Stimulated activated CD8-positive, alpha-beta memory T cell treated with anti-CD3 and anti-CD28 coated beads, Interleukin-15, amount 100 ng/mL, for 48 hours (primary cell): ENCODE results near the gene APIP.

Experiments
- DNase-seq, 2 donors: peaks; one replicate each; pipeline ENCODE4 v3.0.0-alpha.2; 2020; ENCODE audit warnings: low read depth in 2 of 2

APIP gene, protein sequence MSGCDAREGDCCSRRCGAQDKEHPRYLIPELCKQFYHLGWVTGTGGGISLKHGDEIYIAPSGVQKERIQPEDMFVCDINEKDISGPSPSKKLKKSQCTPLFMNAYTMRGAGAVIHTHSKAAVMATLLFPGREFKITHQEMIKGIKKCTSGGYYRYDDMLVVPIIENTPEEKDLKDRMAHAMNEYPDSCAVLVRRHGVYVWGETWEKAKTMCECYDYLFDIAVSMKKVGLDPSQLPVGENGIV

DNA sequence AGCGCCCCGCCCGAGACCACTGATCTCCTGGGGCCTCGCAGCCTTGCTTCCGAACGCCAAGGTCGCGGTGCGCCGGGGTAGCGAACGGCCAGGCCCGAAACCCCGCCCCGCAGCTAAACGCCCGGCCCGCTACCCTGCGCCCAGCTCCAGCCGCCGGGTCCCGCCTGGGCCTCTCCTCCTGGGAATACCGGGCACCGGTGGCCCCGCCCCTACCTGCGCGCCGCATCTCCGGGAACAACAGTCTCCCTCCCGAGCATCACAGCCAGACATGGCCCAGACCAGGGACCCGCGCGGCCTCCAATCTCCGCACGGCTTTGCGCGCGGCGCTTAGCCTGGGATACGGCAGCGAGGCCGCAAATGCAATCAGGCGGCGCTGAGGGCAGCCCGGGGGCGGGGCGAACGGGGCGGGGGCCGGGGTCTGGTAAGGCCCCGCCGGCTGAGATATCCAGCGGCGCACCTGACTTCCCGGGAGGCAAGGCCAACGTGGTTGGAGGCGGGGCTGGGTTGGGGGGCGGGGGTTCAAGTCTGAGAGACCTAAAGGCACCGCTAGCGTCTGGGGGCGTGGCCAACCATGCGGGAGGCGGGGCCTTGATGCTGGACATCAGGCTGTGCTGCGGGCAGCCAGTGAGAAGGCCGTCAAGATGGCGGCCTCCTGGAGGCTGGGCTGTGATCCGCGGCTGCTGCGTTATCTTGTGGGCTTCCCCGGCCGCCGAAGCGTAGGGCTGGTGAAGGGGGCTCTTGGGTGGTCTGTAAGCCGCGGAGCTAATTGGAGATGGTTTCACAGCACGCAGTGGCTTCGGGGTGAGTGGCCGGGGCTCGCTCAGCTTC is at the start of gene APIP, which contains the start of gene PDHX:
APIP (minus strand) TSS at position 365 of the 828 bp plus-strand sequence; CDS start at position 270, 95 bp downstream.
PDHX (plus strand) TSS at position 604 of the 828 bp plus-strand sequence; CDS start at position 642, 38 bp downstream.
- peak; percentile 98 to 99 for DNase-seq

DNA sequence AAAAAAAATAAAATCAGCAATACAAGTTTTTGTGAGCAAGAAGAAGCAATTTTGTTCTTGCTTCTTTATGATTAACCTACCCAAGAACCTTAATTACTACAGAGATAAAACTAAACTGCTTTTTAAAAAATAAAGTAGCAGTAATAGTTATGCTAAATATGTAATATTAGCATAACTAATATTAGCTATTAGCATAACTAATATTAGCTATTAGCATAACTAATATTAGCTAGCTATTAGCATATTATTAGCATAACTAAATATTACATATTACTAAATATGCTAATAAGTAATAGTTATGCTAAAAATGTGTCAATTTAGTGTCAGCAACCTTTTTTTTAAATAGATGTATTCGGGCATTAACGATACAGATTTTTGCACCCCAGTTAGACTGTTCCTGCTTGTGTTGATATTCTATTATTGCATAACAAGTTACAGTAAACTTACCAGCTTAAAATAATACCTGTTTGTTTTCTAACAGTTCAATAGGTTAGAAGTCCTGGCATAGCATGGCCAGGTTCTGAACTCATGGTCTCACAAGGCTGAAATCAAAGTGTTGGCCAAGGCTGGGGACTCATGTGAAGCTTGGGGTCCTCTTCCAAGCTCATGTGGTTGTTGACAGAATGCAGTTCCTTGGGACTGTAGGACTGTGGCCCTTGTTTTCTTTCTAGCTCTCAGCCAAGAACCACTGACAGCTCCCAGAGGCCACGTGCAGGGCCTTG is 48.6 kb upstream of the APIP start:
- DNase-seq, result no peak

DNA sequence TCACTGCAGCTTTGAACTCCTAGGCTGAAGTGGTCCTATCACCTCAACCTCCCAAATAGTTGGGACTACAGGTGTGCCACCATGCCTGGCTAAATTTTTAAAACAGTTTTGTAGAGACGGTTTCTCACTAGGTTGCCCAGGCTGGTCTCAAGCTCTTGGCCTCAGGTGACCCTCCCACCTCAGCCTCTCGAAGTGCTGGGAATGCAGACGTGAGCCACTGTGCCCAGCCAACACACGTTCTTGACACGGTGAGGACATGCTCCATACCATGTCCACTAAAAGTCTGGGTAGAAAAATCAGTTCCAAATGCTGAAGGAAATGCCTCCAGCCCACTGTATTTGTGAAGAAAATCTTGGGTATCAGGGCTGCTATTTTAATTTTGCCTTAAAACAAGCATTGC is 47.2 kb upstream of the APIP start:
- DNase-seq, result no peak

DNA sequence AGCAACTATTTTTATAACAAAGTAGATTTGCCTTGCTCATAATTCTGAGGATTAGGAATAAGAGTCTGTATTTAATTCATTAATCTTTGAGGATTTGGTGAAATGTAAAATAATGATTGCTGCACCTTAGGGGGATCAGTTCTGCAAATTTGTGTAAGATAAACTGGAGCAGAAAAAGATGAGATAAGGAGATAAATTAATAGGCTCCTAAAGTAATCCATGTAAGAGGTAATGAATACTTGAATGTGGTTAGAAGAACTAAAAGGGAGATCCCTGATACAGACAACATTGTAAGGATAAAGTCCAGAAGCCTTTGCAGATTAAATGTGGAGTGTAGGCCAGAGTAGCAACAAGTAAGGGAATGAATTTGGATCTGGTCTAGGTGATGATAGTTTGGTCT is 45.9 kb upstream of the APIP start:
- DNase-seq, result no peak

DNA sequence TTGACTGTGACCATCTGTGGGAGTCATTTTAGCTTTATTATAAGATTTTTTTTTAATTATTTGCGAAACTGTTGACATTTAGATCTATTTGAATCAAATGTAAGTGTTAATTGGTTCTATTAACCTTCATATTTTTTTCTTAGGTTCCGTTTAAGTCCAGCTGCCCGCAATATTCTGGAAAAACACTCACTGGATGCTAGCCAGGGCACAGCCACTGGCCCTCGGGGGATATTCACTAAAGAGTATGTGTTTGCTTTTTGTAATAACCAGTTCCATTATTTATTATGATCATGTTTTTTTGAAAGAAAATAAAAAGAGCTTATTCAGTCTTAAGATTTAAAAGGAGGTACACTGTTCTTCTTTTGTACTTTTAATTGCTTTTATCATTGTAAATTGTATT is 44.1 kb upstream of the APIP start:
- DNase-seq, result no peak

DNA sequence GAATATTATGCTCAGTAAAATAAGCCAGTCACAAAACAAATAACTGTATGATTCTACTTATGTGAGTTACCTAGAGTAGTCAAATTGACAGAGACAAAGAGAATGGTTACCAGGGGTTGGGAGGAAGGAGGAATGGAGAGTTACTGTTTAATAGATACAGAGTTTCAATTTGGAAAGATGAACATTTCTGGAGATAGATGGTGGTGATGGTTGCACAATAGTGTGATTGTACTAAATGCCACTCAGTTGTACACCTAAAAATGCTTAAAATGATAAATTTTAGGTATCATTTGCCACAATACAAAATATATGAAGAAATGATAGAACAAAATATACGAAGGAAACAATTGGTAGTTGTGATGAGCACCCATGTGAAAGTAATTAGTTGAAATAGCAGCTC is 43.6 kb upstream of the APIP start:
- no peak for DNase-seq

DNA sequence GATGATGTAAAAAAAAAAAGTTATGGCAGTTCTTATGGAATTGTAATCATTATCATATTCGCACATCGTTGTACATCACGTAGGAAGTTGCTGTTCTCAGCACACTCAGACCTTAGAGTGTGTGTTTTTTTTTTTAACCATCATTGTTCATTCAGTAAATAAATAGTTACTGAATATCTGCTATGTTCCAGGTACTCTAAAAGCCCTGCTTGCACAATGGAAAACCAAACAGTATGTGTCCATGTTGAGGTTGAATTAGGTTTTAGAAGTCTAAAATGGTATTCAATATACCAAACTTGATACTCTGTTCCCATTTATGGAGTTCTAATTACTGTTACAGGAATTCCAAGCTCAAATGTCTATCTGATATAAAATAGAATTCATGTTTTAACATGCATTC is 41.4 kb upstream of the APIP start:
- DNase-seq, result no peak

DNA sequence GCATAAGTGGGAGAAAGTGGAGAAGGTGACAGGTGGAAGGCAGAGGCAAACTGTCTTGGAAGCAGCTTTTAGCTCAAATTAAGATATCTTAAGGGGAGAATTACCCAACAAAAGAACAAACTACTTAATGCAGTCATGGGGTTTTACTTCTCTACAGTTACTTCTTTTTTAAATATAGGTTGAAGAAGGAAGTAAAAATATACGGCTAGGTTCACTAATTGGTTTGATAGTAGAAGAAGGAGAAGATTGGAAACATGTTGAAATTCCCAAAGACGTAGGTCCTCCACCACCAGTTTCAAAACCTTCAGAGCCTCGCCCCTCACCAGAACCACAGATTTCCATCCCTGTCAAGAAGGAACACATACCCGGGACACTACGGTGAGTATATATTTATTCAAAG is 41.0 kb upstream of the APIP start:
- DNase-seq, result no peak

DNA sequence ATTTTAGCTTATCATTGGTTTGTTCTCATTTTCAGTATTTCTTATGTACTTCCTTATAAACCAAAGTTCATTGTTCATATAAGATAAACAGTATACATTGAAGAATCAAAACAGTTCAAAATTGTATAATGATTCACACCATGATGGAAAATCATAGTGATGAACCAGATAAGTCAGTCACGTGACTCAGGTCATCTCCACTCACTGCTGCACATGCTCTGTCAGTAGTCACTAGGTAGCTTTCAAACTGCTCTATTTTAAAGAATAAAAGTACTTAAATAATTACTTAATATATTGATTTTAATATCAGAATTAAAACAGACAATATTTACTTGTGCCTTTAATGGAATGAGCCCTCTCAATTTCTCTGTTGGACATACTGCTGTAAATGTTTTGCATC is 37.8 kb upstream of the APIP start:
- no peak for DNase-seq

DNA sequence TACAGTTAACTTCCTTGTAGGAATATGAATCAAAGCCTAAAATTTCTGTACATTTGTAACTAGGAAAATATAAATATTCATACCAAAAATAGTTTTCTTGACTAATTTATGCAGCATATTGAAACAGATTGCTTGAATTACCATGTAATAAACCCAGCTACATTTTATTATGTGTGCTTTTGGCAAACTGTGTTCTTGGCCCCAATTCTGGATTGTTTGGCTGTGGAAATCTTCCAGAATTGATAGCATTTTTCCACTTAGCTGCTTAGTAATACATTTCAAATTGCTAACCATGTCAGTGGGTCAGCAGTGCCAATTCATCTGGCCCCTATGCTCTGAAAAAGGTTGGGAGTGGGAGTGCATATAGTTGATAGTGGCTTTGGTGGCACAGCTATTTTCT is 32.5 kb upstream of the APIP start:
- DNase-seq, result no peak

DNA sequence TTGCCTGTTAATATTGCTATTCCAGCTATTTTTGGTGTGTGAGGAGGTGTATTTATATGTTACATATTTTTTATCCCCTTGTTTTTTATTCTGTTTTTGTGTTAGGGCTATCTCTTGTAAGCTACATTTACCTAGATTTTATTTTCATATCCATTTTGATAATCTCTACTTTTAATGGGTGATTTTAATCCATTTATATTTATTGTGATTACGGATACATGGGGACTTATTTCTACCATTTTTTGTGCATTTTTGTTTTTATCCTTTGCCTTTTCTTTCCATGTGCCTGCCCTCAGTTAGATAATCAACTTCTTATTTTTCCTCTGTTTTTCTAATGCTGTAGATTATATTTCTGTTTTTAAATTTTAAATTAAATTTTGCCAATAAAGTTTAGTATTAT is 28.5 kb upstream of the APIP start:
- no peak for DNase-seq

DNA sequence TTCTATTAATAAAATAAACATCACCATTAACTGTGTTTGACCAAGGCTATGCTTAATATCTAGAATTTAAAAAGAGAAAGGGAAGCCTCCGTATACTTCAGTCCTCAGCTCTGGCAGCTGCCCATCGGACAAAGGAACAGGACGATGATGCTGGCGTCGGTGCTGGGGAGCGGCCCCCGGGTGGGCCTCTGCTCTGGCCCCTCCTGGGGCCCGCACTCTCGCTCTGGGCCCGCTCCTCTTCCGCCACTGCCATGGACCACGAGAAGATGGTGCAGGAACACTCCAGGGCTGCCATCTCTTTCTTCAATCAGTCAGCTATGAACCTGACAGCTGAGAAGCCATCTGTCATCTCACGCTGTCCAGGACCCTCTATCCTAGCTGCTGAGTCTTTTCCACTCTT is 25.5 kb upstream of the APIP start:
- no peak for DNase-seq

DNA sequence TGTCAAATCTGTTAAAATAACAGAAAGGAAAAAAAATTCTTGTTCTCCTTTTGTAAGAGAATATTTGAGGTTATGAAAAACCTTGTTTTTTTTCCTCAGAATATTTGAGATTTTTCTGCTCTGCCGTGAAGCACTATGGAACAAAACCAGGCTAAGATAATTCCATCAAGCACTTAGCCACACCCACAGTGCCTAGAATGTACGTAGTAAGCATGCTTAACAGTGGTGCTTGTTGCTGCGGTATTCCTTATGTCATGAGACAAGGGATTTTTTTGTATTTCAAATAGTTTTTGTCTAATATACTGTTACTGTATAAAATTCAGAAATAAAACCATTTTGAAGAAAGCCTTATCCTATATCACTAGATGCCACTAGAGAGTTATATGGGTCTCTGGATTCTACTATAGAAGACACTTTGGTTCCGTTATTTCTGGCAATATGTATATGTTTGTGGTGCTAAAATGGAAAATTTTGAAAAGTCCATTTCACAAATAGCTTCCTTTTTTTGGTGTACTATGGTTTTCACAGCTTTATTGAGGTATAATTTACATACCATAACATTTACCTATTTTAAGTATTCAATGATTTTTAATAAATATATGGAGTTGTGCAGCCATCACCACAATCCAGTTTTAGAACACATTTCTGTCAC is 24.0 kb upstream of the APIP start:
- DNase-seq, result no peak

DNA sequence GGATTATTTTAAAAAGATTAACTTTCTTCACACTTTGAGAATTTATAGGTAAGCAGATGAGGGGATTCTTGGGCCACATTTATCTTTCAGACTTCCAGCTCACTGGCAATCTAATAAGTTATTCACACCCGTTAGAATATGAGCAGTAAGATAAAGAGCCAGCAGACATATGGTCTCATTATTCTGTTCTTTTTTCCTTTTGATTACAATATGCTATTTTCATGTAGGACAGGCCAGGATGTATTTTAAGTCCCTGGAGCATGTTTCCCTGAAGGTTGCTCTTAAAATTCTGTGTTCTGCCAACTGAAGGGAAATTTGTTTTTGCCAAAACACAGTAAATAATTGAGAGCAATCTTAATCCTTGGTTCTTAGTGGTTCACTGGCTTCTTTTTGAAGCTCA is 22.4 kb upstream of the APIP start:
- no peak for DNase-seq

DNA sequence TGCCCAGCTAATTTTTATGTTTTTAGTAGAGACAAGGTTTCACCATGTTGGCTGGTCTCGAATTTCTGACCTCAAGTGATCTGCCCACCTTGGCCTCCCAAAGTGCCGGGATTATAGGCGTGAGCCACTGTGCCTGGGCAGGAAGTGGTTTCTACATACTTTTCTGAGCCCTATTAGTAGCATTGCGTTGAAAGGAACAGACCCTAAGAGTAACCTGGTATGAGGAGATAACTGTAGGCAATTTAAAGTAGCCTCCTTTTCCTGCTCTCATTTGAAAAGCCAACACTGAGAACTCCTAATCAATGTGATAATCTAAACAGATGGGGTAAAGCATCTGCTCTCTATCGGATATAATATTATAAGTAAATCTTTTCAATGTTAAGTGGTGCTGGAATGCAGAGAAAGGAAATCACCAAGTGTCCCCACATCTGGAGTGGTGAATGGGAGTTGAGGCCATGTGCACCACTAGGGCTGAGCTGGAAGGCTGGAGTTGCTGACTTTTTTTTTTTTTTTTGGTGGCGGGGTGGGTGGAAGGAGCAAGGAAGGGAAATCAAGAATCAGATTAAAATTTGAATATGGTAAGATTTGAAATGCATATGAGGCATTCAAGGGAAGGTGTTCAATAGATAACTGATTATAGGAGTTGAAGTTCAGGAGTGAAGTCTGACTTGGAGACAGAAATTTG is 20.9 kb upstream of the APIP start:
- no peak for DNase-seq

DNA sequence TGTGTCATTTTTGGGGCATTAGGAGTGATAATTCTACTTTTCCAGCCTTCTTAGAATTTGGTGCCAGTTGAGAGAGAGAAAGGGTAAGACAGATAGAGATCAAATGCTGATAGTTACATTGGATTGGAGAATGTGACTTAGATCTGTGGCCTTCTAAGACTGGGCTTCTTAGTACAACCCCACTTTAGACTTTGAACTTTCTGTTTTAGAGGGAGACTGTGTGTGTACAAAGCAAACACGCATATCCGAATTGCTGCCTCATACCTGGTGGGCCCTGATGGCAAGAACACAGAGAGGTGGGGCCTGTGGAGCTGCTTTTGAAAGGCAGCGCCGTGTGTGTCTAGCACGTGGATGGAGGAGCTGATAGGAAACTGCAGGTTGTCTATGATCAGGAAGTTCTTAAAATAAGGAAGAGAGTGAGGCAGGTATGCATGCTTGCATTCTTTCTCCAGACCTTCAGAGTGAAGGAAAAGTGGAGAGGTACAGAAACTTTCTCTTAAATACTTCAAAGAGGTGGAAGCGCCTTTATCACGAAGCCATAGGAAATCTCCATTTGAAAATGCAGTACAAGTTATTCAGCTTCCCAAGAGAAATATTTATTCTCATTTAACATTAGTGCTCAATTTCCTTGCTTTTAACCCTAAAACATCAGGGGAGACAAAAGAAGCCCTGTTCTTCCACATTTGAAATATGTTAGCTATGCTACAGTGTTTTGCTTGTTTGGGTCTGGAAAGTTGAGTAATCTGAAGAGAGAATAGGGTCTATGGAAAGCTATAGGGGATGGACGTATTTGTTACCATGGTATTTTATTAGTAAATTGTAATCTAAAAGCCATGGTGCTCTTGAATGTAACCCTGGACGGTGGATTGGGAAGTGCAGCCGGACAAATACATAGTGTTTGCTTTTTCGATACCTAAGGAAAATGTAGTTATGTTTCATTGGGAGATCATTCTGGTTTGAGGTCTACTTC is 13.9 kb upstream of the APIP start:
- no peak for DNase-seq

DNA sequence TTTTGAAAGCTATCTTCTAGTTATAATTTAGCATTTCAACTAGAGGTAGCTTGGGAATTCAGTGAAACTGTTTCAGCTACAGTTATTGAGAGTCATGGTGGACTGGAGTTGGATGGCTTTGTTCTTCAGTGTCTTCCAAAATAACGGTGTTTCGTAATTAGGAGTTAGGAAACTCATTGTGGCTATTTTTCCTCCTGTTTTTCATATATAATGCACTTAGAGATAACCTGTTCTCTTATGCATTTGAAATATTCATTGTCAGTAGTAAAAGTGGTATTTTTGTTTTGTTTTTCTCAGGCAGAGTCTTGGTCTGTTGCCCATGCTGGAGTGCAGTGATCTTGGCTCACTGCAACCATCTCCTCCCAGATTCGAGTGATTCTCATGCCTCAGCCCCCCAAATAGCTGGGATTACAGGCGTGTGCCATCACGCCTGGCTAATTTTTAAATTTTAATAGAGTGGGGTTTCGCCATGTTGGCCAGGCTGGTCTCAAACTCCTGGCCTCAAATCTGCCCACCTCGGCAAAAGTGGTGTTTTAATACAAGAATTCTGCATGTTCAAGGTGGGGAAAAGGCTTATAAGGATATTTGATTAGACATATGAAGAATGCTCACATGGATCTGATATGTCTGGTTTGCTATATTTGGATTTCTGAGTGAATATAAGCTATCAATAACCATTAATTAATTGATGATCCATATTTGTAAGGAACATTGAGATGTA is 12.9 kb upstream of the APIP start:
- no peak for DNase-seq

DNA sequence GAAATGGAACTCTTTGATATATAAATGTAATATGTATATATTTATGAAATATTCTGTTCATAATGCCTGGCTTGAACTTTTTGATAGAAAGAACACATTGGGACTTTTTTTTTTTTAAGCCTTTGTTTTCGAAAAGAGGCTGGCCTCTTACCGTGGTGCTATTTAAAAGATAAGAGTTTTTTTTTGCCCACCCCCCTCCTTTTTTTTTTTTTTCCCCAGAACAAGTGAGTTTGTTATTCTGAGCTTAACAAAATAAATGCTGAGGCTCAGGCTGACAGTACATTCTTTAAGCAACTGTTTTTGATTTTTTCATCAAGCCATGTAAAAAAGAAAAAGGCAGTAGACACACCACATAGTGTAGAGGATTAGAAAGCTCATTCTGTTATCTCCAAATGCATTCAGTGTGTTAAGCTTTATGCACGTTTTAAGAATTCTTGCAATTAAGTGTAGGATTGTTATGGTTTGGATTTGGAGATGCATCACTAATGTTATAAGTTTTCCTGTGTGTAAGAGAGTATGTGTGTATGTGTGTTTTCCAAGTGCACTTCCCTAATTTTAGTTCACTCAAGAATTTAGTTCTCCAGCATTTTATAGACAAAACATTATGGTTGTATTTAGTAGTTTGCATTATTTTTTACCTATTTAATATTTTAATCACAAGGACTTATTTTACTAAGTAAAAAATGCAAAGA is 12.2 kb upstream of the APIP start:
- DNase-seq, result no peak

DNA sequence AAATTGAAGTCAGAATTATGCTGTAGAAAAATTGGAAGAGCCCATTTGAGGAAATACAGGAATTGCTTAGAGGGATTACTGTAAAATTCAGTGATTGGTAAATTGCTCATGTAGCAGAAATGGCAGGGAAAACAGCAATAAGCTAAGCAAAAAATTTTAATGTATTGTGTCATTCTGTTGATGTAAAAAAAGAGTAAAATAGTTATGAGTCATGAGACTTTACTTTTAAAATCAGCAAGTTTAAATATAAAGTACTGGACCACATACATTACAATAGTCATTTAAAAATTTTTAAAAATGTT is 10.6 kb upstream of the APIP start:
- no peak for DNase-seq
